DMS53 treated with DMSO at 0.1 percent for 48 hours (cell line): ENCODE data around the gene TTLL6.

ENCODE experiments used
- DNase-seq: peaks from one replicate; lab custom pipeline; 2025; ENCODE audit not compliant: unreplicated experiment; lab: John Stamatoyannopoulos, UW

TTLL6 gene

GRCh38 chr17:48761114-48761513, 55.9 kb downstream of the TTLL6 start:
- no peak for DNase-seq

DNA sequence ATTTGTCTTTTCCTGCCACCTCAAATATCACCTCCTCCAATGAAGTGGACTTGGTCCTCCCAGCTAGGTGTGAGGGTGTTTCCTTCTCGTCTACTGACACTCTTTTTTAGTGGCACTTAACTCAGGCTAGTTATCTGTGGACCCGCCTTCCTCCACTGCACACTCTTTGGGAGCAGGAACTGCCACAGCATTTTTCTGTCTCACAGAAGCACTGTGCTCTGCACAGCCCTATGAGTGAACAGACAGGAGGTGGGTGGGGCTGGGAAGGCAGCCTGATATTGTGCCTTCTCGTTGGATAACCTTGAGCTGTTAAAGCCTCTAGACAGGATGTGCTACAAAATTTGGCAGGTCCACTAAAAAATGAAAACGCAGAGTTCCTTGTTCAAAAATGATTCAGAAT, 56.6 kb downstream of the TTLL6 start:
- no peak for DNase-seq

- DNase-seq, result no peak
Observed at GRCh38 chr17:48759288-48759687, 57.7 kb downstream of the TTLL6 start.

DNA sequence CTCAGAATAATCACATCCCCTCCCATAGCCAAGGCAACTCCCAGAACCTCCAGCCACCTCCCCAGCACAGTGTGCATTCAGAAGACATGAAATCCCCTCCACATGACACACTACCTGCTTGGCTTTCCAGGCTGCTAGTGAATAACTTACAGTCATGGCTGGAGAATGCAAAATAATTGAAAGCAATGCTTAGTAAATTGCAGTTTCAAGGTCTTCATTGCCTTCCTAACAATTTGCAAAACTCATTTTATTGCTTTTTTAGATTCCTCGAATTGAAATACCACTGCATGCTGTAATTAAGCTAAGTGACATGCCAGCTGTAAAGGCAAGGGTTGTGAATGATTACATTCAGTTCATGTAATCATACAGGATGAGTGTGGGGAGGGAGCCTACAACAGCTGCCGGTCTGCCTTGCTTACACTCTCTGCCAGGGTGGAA, 59.5 kb downstream of the TTLL6 start:
- no peak for DNase-seq

DNA sequence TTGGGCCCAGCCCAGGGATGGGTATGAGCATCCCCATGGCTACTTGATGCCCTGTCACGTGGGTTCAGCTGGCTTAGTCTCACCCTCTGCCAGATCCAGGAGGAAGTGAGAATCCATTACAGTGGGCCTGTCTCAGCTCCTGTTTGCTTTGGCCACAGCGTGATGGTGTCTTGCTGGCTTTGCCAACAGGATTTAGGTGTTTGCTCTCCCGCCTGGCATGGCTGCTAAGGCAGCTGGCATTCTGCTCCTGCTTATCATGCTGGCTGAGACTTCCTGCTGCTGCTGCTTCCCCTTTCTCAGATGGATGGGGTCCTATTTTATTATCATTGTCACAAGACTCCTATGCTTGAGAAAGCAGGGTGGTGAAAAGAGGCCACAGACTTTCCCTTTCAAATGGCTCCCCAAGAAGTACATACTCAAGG, 60.2 kb downstream of the TTLL6 start:
- no peak for DNase-seq

DNA sequence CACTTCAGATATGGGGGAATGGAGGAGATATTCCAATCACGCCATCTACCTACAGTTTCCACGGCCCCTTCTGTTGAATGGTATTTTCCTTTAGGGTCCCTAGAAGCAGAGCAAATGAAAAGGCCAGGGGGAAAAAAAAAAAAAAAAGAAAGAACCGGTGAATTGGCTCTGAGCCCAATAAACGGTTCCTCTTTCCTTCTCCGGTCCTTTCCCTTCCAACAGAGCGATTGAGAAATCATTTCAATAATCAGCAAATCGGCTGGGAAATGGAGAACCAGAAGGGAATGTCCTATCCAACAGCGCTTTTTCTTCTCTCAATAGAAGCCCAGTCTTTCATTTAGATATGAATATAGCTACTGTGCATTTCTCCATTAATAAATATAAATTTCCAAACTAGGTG, 61.7 kb downstream of the TTLL6 start:
- no peak for DNase-seq

- no peak for DNase-seq
Observed at GRCh38 chr17:48754500-48755261, 62.3 kb downstream of the TTLL6 start.

DNA sequence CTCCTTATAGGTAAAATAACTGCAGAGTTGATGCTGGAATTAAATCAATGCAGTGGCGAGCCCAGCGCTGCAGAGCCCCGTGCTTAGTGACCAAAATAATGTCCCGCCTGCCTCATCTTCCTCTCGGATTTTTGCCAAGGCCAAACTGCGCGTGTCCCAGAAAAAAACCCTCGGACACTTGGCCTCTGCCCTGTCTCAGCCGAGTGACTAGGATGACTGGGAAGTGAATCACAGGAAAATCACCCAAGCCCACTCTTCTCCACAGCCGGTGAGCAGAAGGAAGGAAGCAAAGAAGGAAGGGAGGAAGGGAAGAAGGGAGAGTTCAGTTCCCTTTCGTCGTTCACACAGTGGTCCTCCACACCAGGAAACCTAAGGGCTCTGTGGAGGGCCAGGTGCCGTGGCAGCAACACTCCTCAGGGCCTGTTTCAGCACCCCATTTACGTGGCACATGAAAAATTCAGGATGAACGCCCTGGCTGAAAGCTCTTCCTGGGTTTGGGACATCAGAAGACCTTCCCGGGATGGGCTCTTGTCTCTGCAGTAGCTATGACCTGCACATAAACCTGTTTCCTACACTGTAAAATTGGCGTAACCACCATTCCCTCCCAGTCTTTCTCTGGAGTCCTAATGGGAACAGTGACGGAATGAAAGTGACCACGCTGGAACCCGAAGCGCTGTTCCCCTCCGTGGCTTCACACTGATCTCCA, 63.1 kb downstream of the TTLL6 start:
- no peak for DNase-seq

- DNase-seq, result no peak
Observed at GRCh38 chr17:48752399-48753288, 64.4 kb downstream of the TTLL6 start.

DNA sequence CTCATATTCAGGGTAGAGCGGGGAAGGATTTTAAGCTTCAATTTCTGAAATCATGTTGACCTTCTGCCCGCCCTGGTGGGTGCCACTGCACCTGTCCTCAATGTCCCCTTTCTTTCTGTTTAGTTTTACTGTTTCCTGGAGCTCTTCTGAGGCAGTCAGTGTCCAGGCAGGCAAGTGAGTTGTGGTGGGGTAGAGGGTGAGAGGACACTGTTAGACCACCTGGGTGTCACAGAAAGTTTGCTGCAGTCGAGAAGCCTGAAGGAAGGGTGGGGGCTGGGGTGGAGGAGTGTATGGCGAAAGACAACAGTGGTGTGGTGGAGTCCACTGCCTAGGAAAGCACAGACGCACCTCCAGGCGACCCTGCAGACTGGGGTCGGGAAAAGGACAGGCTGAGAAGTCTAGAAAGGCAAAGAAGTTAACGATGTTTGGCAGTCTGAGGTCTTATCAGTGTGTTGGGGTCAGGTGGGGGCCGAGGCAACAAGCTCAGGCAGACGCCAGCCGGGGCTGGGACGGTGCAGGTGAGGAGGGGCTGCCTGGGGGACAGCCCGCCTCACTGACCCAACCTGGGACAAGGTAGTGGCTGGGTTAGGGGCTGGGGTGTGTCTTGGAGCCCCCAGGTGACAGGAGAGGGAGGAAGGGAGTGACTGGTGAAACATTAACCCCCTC, 65.2 kb downstream of the TTLL6 start:
- no peak for DNase-seq

DNA sequence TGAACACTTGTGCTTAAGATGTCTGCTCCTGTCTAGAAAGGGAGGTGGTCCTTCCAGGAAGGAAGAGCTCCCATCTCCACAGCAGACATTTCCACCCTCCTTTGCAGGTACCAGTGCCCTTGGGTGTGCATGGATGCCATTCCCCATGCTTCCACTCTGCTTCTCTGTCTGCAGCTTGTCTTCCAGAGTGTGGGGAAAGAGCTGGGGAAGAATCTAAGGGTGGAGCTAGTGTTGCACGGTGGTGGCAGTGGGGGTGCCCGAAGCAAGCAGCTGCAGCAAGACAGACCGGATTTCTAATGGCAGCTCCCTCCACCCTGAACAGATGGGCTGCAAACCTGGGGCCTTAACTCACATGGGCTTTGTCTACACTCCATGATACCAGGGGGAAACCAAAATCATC, 65.9 kb downstream of the TTLL6 start:
- no peak for DNase-seq

DNA sequence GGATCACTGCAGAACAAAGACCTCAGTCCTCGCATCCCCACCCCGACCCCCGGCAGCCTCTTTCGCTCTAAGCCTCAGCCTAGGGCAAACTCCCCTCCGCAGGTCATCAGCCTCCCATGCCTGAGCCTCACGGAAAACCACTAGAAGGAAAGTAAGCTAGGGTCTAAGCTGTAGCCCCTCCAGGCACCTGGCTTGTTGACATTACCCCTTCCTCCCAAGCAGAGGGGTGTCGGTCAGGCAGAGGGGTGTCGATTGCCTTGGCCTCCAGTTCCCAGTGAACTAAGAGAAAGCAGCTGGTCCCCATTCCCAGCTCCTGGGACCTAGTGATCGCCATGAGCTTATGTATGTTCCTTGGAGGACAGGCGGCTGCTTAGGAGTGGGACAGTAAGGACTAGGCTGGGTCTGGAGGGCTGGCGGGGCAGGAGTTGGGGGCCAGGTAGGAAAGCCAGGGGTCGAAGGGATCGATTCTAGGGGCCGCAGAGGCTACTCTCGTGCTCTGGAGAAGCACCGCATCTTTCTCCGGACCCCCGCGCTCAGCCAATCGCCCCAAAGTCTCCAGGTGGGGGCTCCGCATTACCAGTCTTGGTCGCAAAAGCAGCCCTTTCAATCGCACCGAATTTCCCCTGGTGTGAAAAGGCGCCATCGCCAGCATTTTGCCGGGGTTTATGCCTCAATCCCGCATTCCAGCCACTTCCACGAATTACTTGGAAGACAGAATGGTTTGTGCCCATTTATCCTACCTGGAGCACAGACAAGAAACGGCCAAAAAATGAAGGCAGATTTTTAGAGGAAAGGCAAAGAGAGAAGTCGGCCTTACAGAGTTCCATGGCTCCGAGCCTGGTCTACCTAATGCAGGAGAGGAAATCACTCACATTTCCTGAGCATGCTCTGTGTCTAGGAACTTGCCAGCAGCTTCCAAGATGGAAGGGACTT, 67.1 kb downstream of the TTLL6 start:
- DNase-seq, result no peak

DNA sequence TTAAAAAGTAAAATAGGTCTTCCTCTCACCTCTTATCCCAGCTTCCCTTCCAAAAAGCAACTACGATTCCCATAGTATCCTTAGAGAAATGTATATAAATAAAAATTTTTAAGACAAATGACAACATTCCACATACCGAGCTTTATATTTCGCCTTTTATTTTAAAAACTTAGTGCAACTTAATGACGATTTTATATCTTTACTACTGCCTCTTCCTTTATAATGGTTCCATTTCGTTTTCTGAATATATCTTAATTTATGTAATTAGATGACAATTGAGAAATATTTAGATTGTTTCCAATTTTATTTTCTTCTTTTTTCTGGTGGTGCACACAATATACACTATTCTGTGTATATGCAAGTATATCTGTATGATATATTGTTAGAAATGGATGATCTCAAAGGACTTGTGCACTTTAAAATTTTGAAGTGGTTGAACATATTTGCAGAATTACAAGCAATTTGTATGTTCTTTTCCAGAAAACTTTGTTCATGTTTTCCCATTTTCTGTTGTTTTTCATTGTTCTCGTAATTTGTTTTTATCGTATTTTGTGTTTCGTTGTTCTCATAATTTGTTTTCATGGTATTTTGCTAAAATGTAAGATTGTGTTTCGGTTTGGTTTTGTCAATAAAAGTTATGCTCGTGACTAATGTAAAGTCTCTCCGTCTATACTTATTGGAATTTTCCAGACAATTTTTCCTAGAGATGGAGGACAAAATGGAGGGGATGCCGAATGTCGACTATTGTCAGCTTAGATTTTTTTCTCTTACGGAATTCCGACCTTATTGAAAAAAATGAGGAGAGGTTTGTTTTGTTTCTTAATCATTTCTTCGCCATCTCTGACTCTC, 68.1 kb downstream of the TTLL6 start:
- DNase-seq, result no peak

- DNase-seq, result no peak
Observed at GRCh38 chr17:48747445-48748363, 69.3 kb downstream of the TTLL6 start.

GRCh38 chr17:48746916-48747444, 70.0 kb downstream of the TTLL6 start:
- DNase-seq, result no peak

GRCh38 chr17:48745381-48746275, 71.4 kb downstream of the TTLL6 start:
- no peak for DNase-seq

- DNase-seq, result no peak
Observed at GRCh38 chr17:48740537-48740936, 76.5 kb downstream of the TTLL6 start.
